ENCODE data around the gene HPSE2. TPM values are rescaled to one million over a fixed set of nuclear protein-coding genes. Genes with fewer than 3 reads are reported as not detected.
"Not testable (repeated sequence)": the region's sequence is repeated elsewhere in the genome, so short reads cannot be mapped to it uniquely, and the experiment has no call there.

HPSE2 gene
- total RNA-seq, 1 donor from 2014 or later, result 3.4 TPM

DNA sequence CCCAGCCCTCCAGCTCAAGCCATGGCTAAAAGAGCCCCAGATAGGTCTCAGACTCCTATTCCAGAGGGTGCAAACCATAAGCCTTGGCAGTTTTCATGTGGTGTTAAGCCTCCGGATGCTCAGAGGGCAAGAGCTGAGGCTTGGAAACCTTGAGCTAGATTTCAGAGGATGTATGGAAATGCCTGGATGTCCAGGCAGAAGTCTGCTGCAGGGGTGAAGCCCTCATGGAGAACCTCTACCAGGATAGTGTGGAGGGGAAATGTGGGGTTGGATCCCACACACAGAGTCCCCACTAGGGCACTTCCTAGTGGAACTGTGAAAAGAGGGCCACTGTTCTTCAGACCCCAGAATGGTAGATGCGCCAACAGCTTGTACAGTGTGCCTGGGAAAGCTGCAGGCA is 13.2 kb upstream of the HPSE2 start:
- TF ChIP-seq, protein P1, sequence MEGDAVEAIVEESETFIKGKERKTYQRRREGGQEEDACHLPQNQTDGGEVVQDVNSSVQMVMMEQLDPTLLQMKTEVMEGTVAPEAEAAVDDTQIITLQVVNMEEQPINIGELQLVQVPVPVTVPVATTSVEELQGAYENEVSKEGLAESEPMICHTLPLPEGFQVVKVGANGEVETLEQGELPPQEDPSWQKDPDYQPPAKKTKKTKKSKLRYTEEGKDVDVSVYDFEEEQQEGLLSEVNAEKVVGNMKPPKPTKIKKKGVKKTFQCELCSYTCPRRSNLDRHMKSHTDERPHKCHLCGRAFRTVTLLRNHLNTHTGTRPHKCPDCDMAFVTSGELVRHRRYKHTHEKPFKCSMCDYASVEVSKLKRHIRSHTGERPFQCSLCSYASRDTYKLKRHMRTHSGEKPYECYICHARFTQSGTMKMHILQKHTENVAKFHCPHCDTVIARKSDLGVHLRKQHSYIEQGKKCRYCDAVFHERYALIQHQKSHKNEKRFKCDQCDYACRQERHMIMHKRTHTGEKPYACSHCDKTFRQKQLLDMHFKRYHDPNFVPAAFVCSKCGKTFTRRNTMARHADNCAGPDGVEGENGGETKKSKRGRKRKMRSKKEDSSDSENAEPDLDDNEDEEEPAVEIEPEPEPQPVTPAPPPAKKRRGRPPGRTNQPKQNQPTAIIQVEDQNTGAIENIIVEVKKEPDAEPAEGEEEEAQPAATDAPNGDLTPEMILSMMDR (IDR thresholded peaks at IDR 0.05), result no peak
- DNase-seq, result no peak
- no peak for ATAC-seq
- Histone ChIP-seq H3K36me3 (no peaks in the 10 kb centered on the region), H3K27me3 (no peaks in the 10 kb centered on the region), H3K4me1 (no peaks in the 10 kb centered on the region), H3K27ac (no peak overlapping the region), H3K4me3 (no peak overlapping the region), H3K9me3 (no peaks in the 10 kb centered on the region)
- intact Hi-C loops (cut with DNase I), result loop anchor here (10.0 kb wide), 1 partner anchor 784 kb away; no protein-coding TSS in a partner anchor

DNA sequence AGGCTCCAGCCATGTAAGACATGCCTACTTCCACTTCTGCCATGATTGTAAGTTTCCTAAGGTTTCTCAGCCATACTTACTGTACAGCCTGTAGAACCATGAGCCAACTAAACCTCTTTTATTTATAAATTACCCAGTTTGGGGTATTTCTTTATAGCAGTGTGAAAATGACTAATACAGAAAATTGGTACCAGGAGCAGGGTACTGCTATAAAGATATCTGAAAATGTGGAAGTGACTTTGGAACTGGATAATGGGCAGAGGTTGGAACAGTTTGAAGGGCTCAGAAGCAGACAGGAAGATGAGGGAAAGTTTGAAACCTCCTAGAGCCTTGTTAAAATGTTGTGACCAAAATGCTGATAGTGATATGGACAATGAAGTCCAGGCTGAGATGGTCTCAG is 12.2 kb upstream of the HPSE2 start:
- intact Hi-C loops (cut with DNase I), result loop anchor here (10.0 kb wide), 1 partner anchor 783 kb away; no protein-coding TSS in a partner anchor

DNA sequence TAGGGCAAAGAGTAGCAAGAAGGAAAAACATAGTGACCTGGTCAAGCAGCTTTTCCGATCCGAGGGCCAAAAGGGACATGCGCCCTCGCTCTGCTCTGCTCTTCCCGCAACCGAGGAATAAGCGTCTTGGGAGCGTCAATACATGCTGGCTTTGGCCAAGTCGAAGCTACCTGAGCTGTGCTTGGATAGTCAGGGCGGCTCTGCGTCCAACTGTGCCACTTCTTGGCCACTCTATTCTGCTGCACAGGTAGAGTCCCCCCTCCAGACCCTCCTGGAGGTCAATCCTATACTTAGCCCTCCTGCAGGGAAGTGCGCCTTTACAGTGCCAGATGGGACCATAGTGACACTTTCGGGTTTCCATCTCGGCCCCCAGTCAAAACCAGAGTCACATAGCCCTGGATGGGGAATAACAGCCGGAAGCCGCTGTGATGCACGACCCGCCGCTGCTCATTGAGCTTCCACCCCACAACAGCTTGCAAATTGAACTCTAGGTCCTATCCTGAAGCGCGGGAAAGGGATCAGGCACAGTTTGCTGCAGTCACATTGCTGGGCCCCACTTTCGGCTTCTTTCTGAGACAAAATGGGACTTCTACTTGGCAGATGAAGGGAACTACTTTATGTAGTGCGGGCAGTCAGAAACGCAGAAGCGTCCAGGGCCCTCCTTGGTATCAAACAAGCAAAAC is 1.1 kb upstream of the HPSE2 start:
- TF ChIP-seq, protein P1 (IDR thresholded peaks at IDR 0.05), result no peak
- ATAC-seq (no peak), DNase-seq (no peak)
- peaks cover 28% of the 10 kb centered on the region for H3K4me1 ChIP-seq
- H3K9me3 ChIP-seq, result no peaks in the 10 kb centered on the region
- peaks cover 85% of the 10 kb centered on the region for H3K27me3 ChIP-seq
- H3K27ac ChIP-seq, result no peak overlapping the region
- no peaks in the 10 kb centered on the region for H3K36me3 ChIP-seq
- intact Hi-C loops (cut with DNase I), result no loop called here
- H3K4me3 ChIP-seq, result no peak overlapping the region

More for the DNA sequence above, 12.2 kb upstream of the HPSE2 start:
- H3K4me3 ChIP-seq, H3K27ac ChIP-seq, H3K4me1 ChIP-seq, ATAC-seq, DNase-seq, H3K27me3 ChIP-seq, H3K9me3 ChIP-seq, H3K36me3 ChIP-seq: not testable (repeated sequence)

DNA sequence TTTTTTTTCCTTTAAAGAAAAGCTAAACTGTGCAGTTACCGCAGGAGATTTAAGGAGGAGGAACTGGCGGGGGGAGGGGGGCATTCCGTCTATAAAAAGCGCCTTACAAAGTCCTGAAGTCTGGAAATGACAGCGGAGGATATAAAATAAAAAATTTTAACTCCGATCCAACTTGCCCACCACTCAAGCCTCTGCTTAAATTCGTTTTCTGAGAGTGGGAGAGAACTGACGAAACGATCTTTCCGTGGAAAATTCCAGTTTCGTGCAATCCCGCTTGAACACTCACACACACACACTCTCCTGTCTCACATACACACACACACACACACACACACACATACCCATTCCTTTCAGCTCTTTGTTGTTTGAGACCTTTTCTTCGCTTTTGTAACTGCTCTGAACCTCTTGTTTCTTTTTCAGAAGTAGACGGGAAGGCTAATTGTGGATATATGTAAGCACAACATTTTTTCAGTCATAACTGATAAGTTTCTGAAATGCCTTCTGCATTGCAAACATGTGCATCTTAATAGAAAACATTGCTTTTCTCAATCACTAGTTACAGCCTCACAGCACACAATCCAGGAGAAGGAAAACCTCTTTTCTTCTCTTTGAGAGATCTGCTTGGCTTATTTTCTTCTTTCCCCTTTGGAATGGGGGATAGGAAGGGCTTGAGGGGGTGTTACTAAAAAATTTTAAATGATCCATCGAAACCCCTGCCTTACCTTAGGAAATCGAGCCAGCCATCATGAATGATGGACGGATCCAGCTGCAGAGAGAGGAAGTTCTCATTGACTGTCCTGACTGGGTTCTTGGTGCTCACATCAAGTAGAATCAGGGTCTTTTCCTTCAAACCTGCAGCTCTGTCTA is 628 bp downstream of the HPSE2 start:
- TF ChIP-seq, protein P1 (IDR thresholded peaks at IDR 0.05), result no peak
- peaks cover 95% of the 10 kb centered on the region for H3K27me3 ChIP-seq
- intact Hi-C loops (cut with DNase I), result no loop called here
- peak overlapping the region; percentile 51 for H3K4me3 ChIP-seq
- ATAC-seq (no peak), DNase-seq (no peak)
- H3K9me3 ChIP-seq, result no peaks in the 10 kb centered on the region
- no peak overlapping the region for H3K27ac ChIP-seq
- H3K36me3 ChIP-seq, result no peaks in the 10 kb centered on the region
- H3K4me1 ChIP-seq, result peaks cover 28% of the 10 kb centered on the region

DNA sequence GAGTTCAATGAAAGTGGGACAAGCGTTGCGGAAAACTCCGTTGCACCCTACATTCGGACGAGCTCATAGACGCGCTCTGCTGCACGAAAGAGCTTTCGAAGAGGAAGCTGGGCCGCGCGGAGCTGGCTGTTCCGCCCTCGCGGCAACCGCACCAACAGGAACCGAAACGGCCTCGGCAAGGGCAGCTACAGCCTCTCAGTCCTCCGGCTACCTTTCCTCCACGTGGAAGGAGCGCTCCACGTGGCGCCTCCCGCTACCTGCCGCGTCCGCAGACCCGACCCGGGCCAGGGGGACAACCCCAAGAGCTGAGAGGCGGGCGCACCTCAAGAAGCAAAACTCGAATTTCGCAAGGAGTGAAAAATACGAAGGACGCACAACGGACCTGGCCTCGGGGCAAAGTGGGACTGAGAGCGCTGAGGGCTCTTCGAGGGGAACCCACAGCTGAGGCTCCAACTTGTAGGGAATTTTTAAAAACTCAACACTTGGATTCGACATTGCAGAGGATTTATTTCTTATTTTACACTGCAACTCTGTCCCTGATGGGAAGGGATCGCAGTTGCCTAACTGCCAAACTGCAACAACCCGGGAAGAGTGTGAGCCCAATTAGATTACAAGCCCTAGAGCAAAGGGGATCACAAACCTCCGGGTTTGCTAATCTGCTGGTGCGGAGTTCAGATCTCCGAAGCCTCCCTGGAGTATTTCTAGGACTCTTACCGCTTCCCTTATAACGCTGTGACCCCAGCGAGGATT is 1.4 kb downstream of the HPSE2 start:
- peak overlapping the region; percentile 51 for H3K4me3 ChIP-seq
- intact Hi-C loops (cut with DNase I), result no loop called here
- no peaks in the 10 kb centered on the region for H3K36me3 ChIP-seq
- DNase-seq, result peak; percentile 88
- H3K4me1 ChIP-seq, result peaks cover 28% of the 10 kb centered on the region
- peaks cover 95% of the 10 kb centered on the region for H3K27me3 ChIP-seq
- H3K27ac ChIP-seq, result no peak overlapping the region
- TF ChIP-seq, protein P1 (IDR thresholded peaks at IDR 0.05), result no peak
- peak; percentile 93 for ATAC-seq
- no peaks in the 10 kb centered on the region for H3K9me3 ChIP-seq
